SK-N-SH (cell line): ENCODE measurements around the gene BLCAP.

ENCODE experiments used
- RCOR1 ChIP-seq: fragments of 150-350 bp; IDR thresholded peaks from 2 replicates; pipeline ENCODE4 v1.6.1; 2017; ENCODE audit warnings: antibody characterized with exemption, low read length
- RFX5 ChIP-seq: IDR thresholded peaks from 2 replicates; pipeline ENCODE4 v1.6.1; 2012; ENCODE audit warnings: mild to moderate bottlenecking, improper control_type of control experiment, low read length
- TEAD4 ChIP-seq: IDR thresholded peaks from 2 replicates; pipeline ENCODE4 v1.4.0; 2012; ENCODE audit warnings: mild to moderate bottlenecking, borderline replicate concordance; ENCODE audit not compliant: insufficient read depth

DNA sequence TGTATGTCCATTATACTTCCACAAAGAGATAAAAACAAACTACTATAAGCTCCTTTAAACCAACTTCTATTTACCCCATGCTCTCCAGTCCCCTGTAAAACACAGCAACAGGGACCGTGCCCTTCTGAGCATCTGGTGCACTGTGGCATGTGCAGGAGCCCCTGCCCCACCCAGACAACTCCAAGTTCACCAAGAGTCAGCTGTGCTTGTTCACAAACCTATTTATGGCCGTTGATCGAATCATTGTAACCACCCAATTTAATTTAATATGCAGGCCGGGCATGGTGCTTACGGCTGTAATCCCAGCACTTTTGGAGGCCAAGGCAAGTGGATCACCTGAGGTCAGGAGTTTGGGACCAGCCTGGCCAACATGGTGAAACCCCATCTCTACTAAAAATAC lies 13.7 kb upstream of the BLCAP start:
- no peak for TF ChIP-seq RFX5
- TF ChIP-seq RCOR1: no peak
- no peak for TF ChIP-seq TEAD4
